IPS DF 6.9 (cell line): ENCODE data around the gene CRTAC1.

ENCODE experiments used
- DNase-seq: peaks from one replicate; pipeline ENCODE4 v3.0.0-alpha.2; 2013; ENCODE audit warnings: low read depth, low spot score
- H3K27ac ChIP-seq: one replicate; pipeline ENCODE4 v1.5.1; 2013; ENCODE audit warnings: low read length, control low read depth
- H3K27me3 ChIP-seq: 2 replicates; pipeline ENCODE4 v1.6.1; 2013; ENCODE audit warnings: mild to moderate bottlenecking, low read length; ENCODE audit not compliant: control insufficient read depth, insufficient read depth
- H3K36me3 ChIP-seq: 2 replicates; pipeline ENCODE4 v1.6.1; 2013; ENCODE audit warnings: low read length; ENCODE audit not compliant: control insufficient read depth, insufficient read depth
- H3K4me1 ChIP-seq: 2 replicates; pipeline ENCODE4 v1.6.1; 2013; ENCODE audit warnings: low read length; ENCODE audit not compliant: control insufficient read depth, insufficient read depth
- H3K4me3 ChIP-seq: 2 replicates; pipeline ENCODE4 v1.5.1; 2013; ENCODE audit warnings: mild to moderate bottlenecking, low read length
- H3K9me3 ChIP-seq: 2 replicates; pipeline ENCODE4 v1.6.1; 2013; ENCODE audit warnings: low read length, inconsistent platforms; ENCODE audit not compliant: control insufficient read depth, insufficient read depth
- WGBS: extraction: QIAGEN DNeasy Blood & Tissue Kit; methylation state at CpG from one replicate; pipeline ENCODE4 v1.1.7; 2013; ENCODE audit warnings: mixed read lengths, missing lambda C conversion rate; ENCODE audit not compliant: insufficient read length, insufficient coverage; 5-methylcytosine and 5-hydroxymethylcytosine counted together

Gene CRTAC1

DNA sequence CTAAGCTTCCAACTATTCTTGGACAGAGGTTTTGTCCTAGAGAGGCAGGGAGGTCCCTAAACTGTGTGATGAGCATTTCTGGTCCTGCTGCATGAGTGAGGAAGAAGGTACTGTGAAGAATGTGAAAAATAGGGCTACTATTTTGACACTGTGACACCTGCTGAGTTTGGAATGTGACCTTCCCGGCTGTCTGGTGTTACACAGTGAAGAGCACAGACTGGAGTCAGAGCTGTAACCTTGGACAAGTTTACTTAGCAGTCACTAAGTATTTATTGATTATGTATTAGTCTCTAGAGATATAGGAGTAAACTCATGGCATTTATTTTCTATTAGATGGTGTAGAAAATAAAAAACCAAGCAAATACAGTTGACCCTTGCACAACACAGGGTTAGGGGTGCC is 168.5 kb downstream of the CRTAC1 start:
- H3K4me3 ChIP-seq = no peak overlapping the region
- WGBS = no CpG with 5 or more reads among the region's 1 CpG
- no peak for DNase-seq
- H3K36me3 ChIP-seq = no peaks in the 10 kb centered on the region
- 0 out of 2 replicates have a peak, but pooled peaks cover 3% of the 10 kb centered on the region for H3K4me1 ChIP-seq
- H3K27me3 ChIP-seq = no peaks in the 10 kb centered on the region
- no peak overlapping the region for H3K27ac ChIP-seq
- no peaks in the 10 kb centered on the region for H3K9me3 ChIP-seq

DNA sequence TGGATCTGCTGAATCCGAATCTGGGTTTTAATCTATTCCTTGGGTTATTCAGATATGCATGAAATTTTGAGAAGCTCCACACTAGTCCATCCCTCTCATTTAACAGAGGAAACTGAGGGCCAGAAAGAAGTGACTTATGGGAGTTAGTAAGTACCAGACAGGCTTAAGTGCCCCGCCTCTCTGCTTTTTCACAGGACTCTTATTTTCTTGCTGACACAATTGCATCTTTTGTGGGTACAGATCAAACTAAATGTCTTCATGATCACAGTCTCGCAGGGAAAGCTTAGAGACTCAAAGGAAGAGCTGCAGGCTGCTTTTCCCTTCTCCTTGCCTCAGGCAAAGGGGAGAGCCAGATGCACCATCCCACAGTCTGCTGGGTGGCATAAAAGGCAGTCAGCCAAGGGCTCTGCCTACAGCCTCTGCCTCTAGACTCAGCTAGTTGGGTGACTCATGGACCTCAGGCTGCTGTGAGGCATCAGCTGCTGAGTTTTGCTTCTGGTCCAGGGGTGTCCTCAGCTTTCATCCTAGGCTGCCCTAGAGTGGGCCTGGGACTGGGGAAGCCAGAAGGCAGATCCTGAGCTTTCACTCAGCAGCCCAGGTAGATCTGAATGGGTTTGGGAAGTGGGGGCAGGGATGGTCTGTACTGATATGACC is 169.2 kb downstream of the CRTAC1 start:
- Histone ChIP-seq H3K36me3 (no peaks in the 10 kb centered on the region), H3K27ac (no peak overlapping the region), H3K4me3 (no peak overlapping the region), H3K4me1 (0 out of 2 replicates have a peak, but pooled peaks cover 3% of the 10 kb centered on the region), H3K9me3 (no peaks in the 10 kb centered on the region), H3K27me3 (no peaks in the 10 kb centered on the region)
- DNase-seq = no peak
- WGBS = no CpG with 5 or more reads among the region's 3 CpGs

DNA sequence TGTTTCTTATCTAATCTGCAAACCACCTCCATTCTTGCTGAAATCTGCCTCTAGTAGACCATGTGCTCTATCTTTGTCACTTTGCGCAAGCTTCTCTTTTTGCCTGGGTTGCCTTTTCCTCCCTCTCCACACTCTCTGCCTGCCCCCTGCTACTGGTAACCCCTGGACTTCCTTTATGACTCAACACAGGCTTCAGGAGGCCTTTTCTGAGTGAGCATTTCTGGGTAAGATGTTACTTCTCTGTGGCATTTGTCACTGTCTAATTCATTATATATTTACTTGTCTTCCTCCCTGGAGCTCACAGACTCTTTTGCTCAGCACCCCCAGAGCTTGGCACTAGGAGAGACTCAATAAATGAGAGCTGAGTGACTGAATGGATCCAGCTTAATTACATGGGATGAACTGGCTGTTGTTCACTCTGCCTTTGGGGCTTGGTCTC is 172.4 kb downstream of the CRTAC1 start:
- no peak for DNase-seq
- WGBS = no CpG with 5 or more reads among the region's 1 CpG
- Histone ChIP-seq H3K4me3 (no peak overlapping the region), H3K27me3 (peaks cover 1% of the 10 kb centered on the region; the same call in 1 of the 2 replicates), H3K4me1 (0 out of 2 replicates have a peak, but pooled peaks cover 3% of the 10 kb centered on the region), H3K27ac (no peak overlapping the region), H3K36me3 (no peaks in the 10 kb centered on the region), H3K9me3 (no peaks in the 10 kb centered on the region)

DNA sequence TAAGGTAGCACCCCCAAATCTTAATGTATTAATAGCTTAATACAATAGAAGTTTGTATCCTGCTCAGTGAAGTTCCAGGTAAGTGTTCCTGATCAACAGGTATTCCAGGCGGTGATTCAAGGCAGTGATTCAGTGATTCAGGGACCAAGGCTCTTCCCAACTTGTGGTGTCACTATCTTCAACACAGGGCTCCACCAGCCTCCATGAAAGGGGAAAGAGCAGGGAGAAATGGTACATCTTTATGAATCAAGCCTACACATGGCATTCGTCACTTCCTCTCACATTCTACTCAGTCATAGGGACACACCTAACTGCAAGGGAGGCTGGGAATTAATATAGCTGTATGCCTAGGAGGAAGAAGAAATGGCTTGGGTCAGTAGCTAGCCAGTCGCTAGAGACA is 175.7 kb downstream of the CRTAC1 start:
- Histone ChIP-seq H3K27ac (no peak overlapping the region), H3K4me3 (no peak overlapping the region), H3K36me3 (no peaks in the 10 kb centered on the region), H3K27me3 (peaks cover 1% of the 10 kb centered on the region; the same call in 1 of the 2 replicates), H3K4me1 (peaks cover 3% of the 10 kb centered on the region; the same call in 1 of the 2 replicates), H3K9me3 (no peaks in the 10 kb centered on the region)
- no peak for DNase-seq
- no CpG with 5 or more reads among the region's 3 CpGs for WGBS

DNA sequence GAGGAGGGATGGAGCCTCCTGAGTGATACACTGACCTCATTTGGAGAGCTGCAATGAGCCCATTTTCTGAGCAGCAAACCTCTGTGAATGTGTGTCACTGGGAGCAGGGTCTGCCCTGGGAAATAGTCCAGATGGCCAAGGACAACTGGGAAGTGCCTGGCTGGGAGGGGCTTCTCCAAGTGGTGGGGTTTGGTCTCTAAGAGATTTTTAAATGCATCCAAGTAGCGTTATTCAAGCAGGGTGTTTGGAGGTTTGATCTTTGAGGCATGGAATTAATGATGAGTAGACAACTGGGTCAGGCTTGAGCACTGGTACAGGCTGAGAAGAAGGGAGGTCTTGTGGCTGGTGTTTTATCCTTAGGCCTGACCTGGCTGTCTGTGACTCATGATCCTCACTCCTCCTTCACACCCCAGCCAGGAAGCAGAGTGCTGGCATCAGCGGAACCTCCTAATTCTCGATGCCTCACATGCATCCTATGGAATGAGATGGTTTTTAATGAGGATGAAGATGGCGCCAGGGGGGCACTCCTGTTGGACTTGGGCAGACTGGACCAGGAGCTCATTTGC is 177.5 kb downstream of the CRTAC1 start:
- DNase-seq = no peak
- H3K27me3 ChIP-seq = peaks cover 1% of the 10 kb centered on the region; the same call in 1 of the 2 replicates
- H3K9me3 ChIP-seq = no peaks in the 10 kb centered on the region
- H3K36me3 ChIP-seq = no peaks in the 10 kb centered on the region
- H3K4me3 ChIP-seq = no peak overlapping the region
- no peak overlapping the region for H3K27ac ChIP-seq
- WGBS = no CpG with 5 or more reads among the region's 4 CpGs
- peaks cover 3% of the 10 kb centered on the region; the same call in 1 of the 2 replicates for H3K4me1 ChIP-seq

DNA sequence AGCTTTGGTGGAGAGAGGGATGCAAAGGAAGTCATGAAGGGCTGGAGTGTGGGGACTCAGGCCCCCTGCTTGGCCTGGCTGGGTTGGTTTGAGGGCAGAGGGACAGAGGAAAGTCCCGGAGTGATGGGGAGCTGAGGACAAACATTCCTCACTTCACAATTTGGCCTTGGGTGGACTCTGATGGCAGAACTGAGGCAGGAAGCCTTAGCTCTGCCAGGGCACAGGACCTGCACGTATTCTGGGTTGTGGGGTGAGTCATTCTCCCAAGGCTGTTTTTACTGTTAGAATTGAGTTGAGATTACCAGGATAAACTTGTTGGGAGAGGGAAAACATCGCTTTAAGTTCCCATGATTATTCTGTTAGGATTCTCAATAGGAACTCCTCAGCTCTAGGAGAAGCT is 178.1 kb downstream of the CRTAC1 start:
- Histone ChIP-seq H3K27me3 (peaks cover 1% of the 10 kb centered on the region; the same call in 1 of the 2 replicates), H3K4me1 (peaks cover 3% of the 10 kb centered on the region; the same call in 1 of the 2 replicates), H3K27ac (no peak overlapping the region), H3K4me3 (no peak overlapping the region), H3K36me3 (no peaks in the 10 kb centered on the region), H3K9me3 (no peaks in the 10 kb centered on the region)
- WGBS = no CpG with 5 or more reads among the region's 3 CpGs
- no peak for DNase-seq

DNA sequence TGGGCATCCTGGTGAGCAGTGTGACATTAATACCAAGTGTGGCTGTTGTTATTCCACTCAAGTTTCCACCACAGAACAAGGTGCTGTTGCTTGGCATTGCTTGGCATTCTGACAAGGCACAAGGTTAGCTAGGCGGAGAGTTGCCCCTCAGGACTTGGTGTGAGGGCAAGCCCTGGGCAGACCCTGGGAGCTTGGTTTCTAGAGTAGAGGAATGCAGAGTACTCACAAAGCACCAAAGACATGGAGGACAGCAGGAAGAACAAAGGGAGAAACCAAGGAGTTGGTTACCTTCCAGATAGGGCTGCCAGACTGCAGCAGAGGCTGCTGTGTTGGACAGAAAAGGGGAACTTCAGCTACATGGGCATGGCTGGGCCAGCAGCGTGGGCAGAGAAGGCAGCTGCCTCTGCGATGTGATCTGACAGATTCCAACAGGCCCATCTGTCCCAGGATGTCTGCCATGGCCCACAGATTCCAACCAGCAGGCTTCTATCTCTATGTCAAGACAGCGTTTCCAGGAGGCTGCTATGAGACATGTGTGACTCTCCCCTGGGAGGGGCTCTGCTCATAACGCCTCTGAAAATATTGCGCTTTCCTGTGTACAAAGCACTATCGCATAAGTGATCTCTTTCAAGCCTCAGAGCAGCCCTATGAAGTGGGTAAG is 178.9 kb downstream of the CRTAC1 start:
- no peak overlapping the region for H3K4me3 ChIP-seq
- peaks cover 3% of the 10 kb centered on the region; the same call in 1 of the 2 replicates for H3K4me1 ChIP-seq
- H3K9me3 ChIP-seq = no peaks in the 10 kb centered on the region
- no CpG with 5 or more reads among the region's 7 CpGs for WGBS
- H3K36me3 ChIP-seq = no peaks in the 10 kb centered on the region
- H3K27ac ChIP-seq = no peak overlapping the region
- DNase-seq = no peak
- H3K27me3 ChIP-seq = peaks cover 1% of the 10 kb centered on the region; the same call in 1 of the 2 replicates

DNA sequence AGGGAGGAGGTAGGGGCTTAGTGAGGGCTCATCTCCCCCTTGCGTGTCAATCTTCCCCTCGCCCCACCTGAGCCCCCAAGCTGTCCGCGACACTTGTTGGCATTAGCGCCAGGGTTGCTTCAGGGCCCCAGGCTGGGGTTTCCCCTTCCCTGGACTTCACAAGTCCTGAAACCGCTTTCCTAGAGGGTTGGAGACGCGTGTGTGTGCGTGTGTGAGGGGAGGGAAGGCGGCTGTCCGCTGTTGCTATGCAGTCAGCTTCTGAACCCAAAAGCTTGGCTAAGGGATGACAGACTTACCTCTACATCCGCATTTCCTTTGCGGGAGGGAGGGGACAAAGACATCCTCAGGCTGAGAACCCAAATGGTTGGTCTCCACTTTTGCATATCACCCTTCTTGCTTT is 180.0 kb downstream of the CRTAC1 start:
- no peak overlapping the region for H3K27ac ChIP-seq
- H3K9me3 ChIP-seq = no peaks in the 10 kb centered on the region
- peaks cover 1% of the 10 kb centered on the region; the same call in 1 of the 2 replicates for H3K27me3 ChIP-seq
- H3K4me1 ChIP-seq = peaks cover 3% of the 10 kb centered on the region; the same call in 1 of the 2 replicates
- no peak for DNase-seq
- peak overlapping the region; percentile 19; the same call in 1 of the 2 replicates for H3K4me3 ChIP-seq
- no peaks in the 10 kb centered on the region for H3K36me3 ChIP-seq
- no CpG with 5 or more reads among the region's 13 CpGs for WGBS

DNA sequence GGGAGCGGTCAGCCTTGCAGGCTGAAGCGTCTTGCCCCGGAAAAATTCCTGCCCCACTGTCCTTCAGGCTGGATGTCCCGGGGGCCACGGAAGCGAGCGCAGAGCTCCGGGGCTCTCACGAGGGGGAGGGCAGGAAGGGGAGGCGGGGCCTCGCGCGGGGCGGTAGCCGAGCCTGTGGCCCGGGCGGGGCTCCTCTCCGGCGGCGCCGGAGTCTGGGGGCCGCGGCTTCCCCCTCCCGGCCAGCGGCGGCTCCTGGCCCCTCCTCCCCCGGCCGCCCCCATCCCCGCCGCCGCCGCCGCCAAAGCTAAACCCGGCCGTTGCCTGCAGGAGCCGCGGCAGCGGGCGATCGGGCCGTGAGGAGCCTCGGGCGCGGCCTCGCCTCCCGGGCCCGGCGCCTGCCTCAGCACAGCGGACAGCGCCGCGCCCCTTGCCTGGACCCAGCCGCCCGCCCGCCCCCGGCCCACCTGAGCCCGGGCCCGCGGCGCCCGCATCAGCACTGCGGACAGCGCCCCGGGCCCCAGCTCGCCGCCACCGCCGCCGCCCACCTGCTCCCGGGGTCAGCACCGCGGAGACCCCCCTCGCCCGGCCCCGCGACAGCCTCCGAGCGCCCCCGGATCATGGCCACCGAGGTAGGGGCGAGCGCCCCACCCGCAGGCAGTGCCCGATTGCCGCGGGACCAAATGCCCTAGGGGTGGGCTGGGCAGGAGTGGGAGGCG is 180.6 kb downstream of the CRTAC1 start, which contains the start of gene GOLGA7B:
GOLGA7B (plus strand) TSS at position 157 of the 716 bp plus-strand sequence; CDS start at position 618, 461 bp downstream.
- no peak within 1 kb of the TSS for H3K27ac ChIP-seq
- no peaks in the 10 kb centered on the region for H3K9me3 ChIP-seq
- no peaks in the 10 kb centered on the region for H3K36me3 ChIP-seq
- WGBS = no CpG with 5 or more reads among the region's 87 CpGs
- peak within 1 kb of the TSS; percentile 70; the same call in 1 of the 2 replicates for H3K4me3 ChIP-seq
- no peaks in the 10 kb centered on the region; the same call in 1 of the 2 replicates for H3K27me3 ChIP-seq
- peaks cover 3% of the 10 kb centered on the region; the same call in 1 of the 2 replicates for H3K4me1 ChIP-seq
- DNase-seq = no peak
